HL-60 (cell line): ENCODE measurements around the gene RPL13.
A peak's percentile ranks its signal among the peaks of the same experiment; 100 is the strongest.

ENCODE experiments used
- DNase-seq, 2 experiments: peaks; one replicate each; pipeline ENCODE4 v3.0.0-alpha.2; 2010 to 2020; ENCODE audit warnings: low read depth in 1 of 2, low spot score in 1 of 2
- H3K27ac ChIP-seq: fragments of 250-450 bp; sonication (Bioruptor Pico); replicated peaks from 2 replicates; pipeline ENCODE4 v1.5.1; 2020; ENCODE audit warnings: mild to moderate bottlenecking, moderate library complexity
- H3K27me3 ChIP-seq: fragments of 250-450 bp; sonication (Bioruptor Pico); 2 replicates; pipeline ENCODE4 v1.5.1; 2021; ENCODE audit warnings: mild to moderate bottlenecking, moderate library complexity; ENCODE audit not compliant: insufficient read depth, poor library complexity, severe bottlenecking
- H3K4me3 ChIP-seq: replicated peaks from 2 replicates; pipeline ENCODE4 v1.5.1; 2011; ENCODE audit warnings: mild to moderate bottlenecking, control low read depth, low read length; ENCODE audit not compliant: insufficient read depth
- CTCF ChIP-seq: IDR thresholded peaks from one replicate; pipeline ENCODE4 v1.5.1; 2011; ENCODE audit warnings: low read length, control low read depth, inconsistent platforms; ENCODE audit not compliant: insufficient read depth
- GABPA ChIP-seq: IDR thresholded peaks from 2 replicates; pipeline ENCODE4 v1.6.1; 2012; ENCODE audit warnings: low read depth
- POLR2AphosphoS5 ChIP-seq: IDR thresholded peaks from 2 replicates; pipeline ENCODE4 v1.6.1; 2012; ENCODE audit warnings: low read depth
- REST ChIP-seq: IDR thresholded peaks from 2 replicates; pipeline ENCODE4 v1.6.1; 2012; ENCODE audit warnings: low read depth; ENCODE audit not compliant: insufficient replicate concordance
- SPI1 ChIP-seq: IDR thresholded peaks from 2 replicates; pipeline ENCODE4 v1.6.1; 2012; ENCODE audit warnings: low read depth, mild to moderate bottlenecking, borderline replicate concordance
- long read RNA-seq: library from polyadenylated mRNA; unstranded; transcript quantifications from one replicate; pipeline ENCODE4 v2.0.0, GENCODE V29; 2020

RPL13 gene
- long read RNA-seq, full-length matches to known transcripts = 1,704 of 1,766 reads
- long read RNA-seq, partial matches to known transcripts = 37 of 1,766 reads
- long read RNA-seq, other reads (novel, unspliced or antisense) = 25 of 1,766 reads

GRCh38 chr16:89560378-89561141 is at the start of gene RPL13:
Gene RPL13 (plus strand): TSS chr16:89560682. CDS start chr16:89560960, 278 bp downstream.
- H3K27me3 ChIP-seq = no peaks in the 10 kb centered on the region
- peak within 1 kb of the TSS; percentile 93 for H3K27ac ChIP-seq
- H3K4me3 ChIP-seq = peak within 1 kb of the TSS; percentile 65
- TF ChIP-seq REST = peak; percentile 79
- 0 out of 2 replicates have a peak, but pooled peaks have one; percentile 12 for TF ChIP-seq GABPA
- peak; percentile 55; the same call in 1 of the 2 replicates for TF ChIP-seq SPI1
- peak; percentile 87 for TF ChIP-seq POLR2AphosphoS5
- TF ChIP-seq CTCF = no peak
- DNase-seq = peak; percentile 79 to 88

- Histone ChIP-seq H3K27ac (no peak overlapping the region), H3K4me3 (no peak overlapping the region), H3K27me3 (no peaks in the 10 kb centered on the region)
- TF ChIP-seq SPI1 (no peak), CTCF (no peak), POLR2AphosphoS5 (no peak), REST (no peak), GABPA (no peak)
- DNase-seq = peak in 1 of 2 experiments; percentile 22
Observed at GRCh38 chr16:89511374-89511773, 49.1 kb upstream of the RPL13 start.

- H3K27me3 ChIP-seq = no peaks in the 10 kb centered on the region
- no peak for DNase-seq
- no peak for TF ChIP-seq CTCF
- TF ChIP-seq POLR2AphosphoS5 = no peak
- no peak for TF ChIP-seq GABPA
- TF ChIP-seq REST = no peak
- TF ChIP-seq SPI1 = no peak
- H3K27ac ChIP-seq = no peak overlapping the region
- H3K4me3 ChIP-seq = no peak overlapping the region
Observed at GRCh38 chr16:89512453-89512852, 48.0 kb upstream of the RPL13 start.
